GM23338 (cell line): Measurements from ENCODE around the gene GARS1. TPM values are rescaled to one million over a fixed set of nuclear protein-coding genes. Genes with fewer than 3 reads are reported as not detected.

Experiments used
- ATAC-seq: fragments of 200-7000 bp; cut with Tn5 transposase; 3 replicates; pipeline ENCODE4 v1.9.1; 2020
- DNase-seq: peaks from one replicate; pipeline ENCODE4 v3.0.0-alpha.2; 2015; ENCODE audit warnings: low spot score
- H2AFZ ChIP-seq: fragments of 200-600 bp; sonication (generic); 2 replicates; pipeline ENCODE4 v1.8.0; 2016; ENCODE audit warnings: antibody characterized with exemption, mild to moderate bottlenecking, moderate library complexity
- H3F3A ChIP-seq: fragments of 200-600 bp; sonication (generic); replicated peaks from 2 replicates; pipeline ENCODE4 v1.8.0; 2017; ENCODE audit warnings: antibody characterized with exemption, mixed run types, low read depth
- H3K27ac ChIP-seq: fragments of 200-600 bp; sonication (generic); 2 replicates; pipeline ENCODE4 v1.6.1; 2016; ENCODE audit warnings: low read depth
- H3K27me3 ChIP-seq: fragments of 200-600 bp; sonication (generic); 2 replicates; pipeline ENCODE4 v1.8.0; 2016; ENCODE audit warnings: mild to moderate bottlenecking, mixed run types, moderate library complexity; ENCODE audit not compliant: insufficient read depth
- H3K36me3 ChIP-seq: fragments of 200-600 bp; sonication (generic); 2 replicates; pipeline ENCODE4 v1.8.0; 2016; ENCODE audit warnings: mild to moderate bottlenecking; ENCODE audit not compliant: insufficient read depth
- H3K4me1 ChIP-seq: fragments of 200-600 bp; sonication (generic); 2 replicates; pipeline ENCODE4 v1.8.0; 2016; ENCODE audit warnings: mild to moderate bottlenecking, moderate library complexity; ENCODE audit not compliant: insufficient read depth
- H3K4me2 ChIP-seq: fragments of 200-600 bp; sonication (generic); 2 replicates; pipeline ENCODE4 v1.7.1; 2017; ENCODE audit warnings: mixed run types
- H3K4me3 ChIP-seq: fragments of 200-600 bp; sonication (generic); 2 replicates; pipeline ENCODE4 v1.6.1; 2016; ENCODE audit warnings: mixed run types
- H3K79me2 ChIP-seq: fragments of 200-600 bp; sonication (generic); replicated peaks from 2 replicates; pipeline ENCODE4 v1.8.0; 2017; ENCODE audit warnings: mild to moderate bottlenecking; ENCODE audit not compliant: insufficient read depth
- H3K9me2 ChIP-seq: fragments of 200-600 bp; sonication (generic); 2 replicates; pipeline ENCODE4 v1.8.0; 2017; ENCODE audit not compliant: insufficient read depth
- H4K20me1 ChIP-seq: fragments of 200-600 bp; sonication (generic); replicated peaks from 2 replicates; pipeline ENCODE4 v1.8.0; 2017; ENCODE audit warnings: mild to moderate bottlenecking; ENCODE audit not compliant: insufficient read depth
- H3K27ac Mint-ChIP-seq: 2 replicates; pipeline ENCODE4 v1.8.0; 2020; ENCODE audit warnings: inconsistent platforms, mild to moderate bottlenecking, moderate library complexity, mixed read lengths
- H3K27me3 Mint-ChIP-seq: 3 replicates; pipeline ENCODE4 v1.8.0; 2022; ENCODE audit warnings: low read depth, mild to moderate bottlenecking, moderate library complexity, mixed read lengths, inconsistent platforms; ENCODE audit not compliant: insufficient read depth, poor library complexity
- H3K36me3 Mint-ChIP-seq: 3 replicates; pipeline ENCODE4 v1.8.0; 2021; ENCODE audit warnings: low read depth, mild to moderate bottlenecking, inconsistent platforms, moderate library complexity, mixed read lengths
- H3K4me1 Mint-ChIP-seq: 3 replicates; pipeline ENCODE4 v1.8.0; 2020; ENCODE audit warnings: mild to moderate bottlenecking, inconsistent platforms, mixed read lengths
- H3K4me3 Mint-ChIP-seq: 3 replicates; pipeline ENCODE4 v1.8.0; 2021; ENCODE audit warnings: moderate library complexity, mild to moderate bottlenecking, inconsistent platforms, mixed read lengths
- H3K9me3 Mint-ChIP-seq: 3 replicates; pipeline ENCODE4 v1.8.0; 2020; ENCODE audit warnings: moderate library complexity, mild to moderate bottlenecking, inconsistent platforms, mixed read lengths
- CREB1 ChIP-seq: fragments of 250-450 bp; sonication (Bioruptor Pico); IDR thresholded peaks from 2 replicates; pipeline ENCODE4 v1.5.0; 2020; ENCODE audit warnings: low read depth, mild to moderate bottlenecking, moderate library complexity
- ETS1 ChIP-seq: IDR thresholded peaks from 2 replicates; pipeline ENCODE4 v1.6.1; 2016; ENCODE audit warnings: antibody characterized with exemption
- EZH2 ChIP-seq: fragments of 200-600 bp; sonication (generic); IDR thresholded peaks from one replicate; pipeline ENCODE4 v1.8.0; 2017; ENCODE audit warnings: antibody characterized with exemption, mild to moderate bottlenecking, low read depth; ENCODE audit not compliant: unreplicated experiment
- EZH2phosphoT487 ChIP-seq: fragments of 200-600 bp; sonication (generic); IDR thresholded peaks from one replicate; pipeline ENCODE4 v1.8.1; 2018; ENCODE audit warnings: antibody characterized with exemption; ENCODE audit not compliant: unreplicated experiment
- JUNB ChIP-seq: IDR thresholded peaks from one replicate; pipeline ENCODE4 v1.6.1; 2016; ENCODE audit warnings: antibody characterized with exemption; ENCODE audit not compliant: unreplicated experiment
- NANOG ChIP-seq: IDR thresholded peaks from 2 replicates; pipeline ENCODE4 v1.6.1; 2016; ENCODE audit warnings: antibody characterized with exemption, borderline replicate concordance
- POLR2AphosphoS5 ChIP-seq: IDR thresholded peaks from 2 replicates; pipeline ENCODE4 v1.6.1; 2016; ENCODE audit warnings: antibody characterized with exemption, low read depth
- REST ChIP-seq: IDR thresholded peaks from one replicate; pipeline ENCODE4 v1.6.1; 2018; ENCODE audit warnings: antibody characterized with exemption; ENCODE audit not compliant: unreplicated experiment
- STAT1 ChIP-seq: IDR thresholded peaks from one replicate; pipeline ENCODE4 v1.6.1; 2016; ENCODE audit warnings: antibody characterized with exemption; ENCODE audit not compliant: unreplicated experiment
- ZNF114 ChIP-seq: fragments of 250-450 bp; sonication (Bioruptor Pico); IDR thresholded peaks from 2 replicates; pipeline ENCODE4 v1.5.0; 2020; ENCODE audit warnings: mild to moderate bottlenecking, moderate library complexity
- ZNF331 ChIP-seq: fragments of 250-450 bp; sonication (Bioruptor Pico); IDR thresholded peaks from 2 replicates; pipeline ENCODE4 v1.5.0; 2020; ENCODE audit warnings: low read depth, mild to moderate bottlenecking, moderate library complexity
- polyA plus RNA-seq: library from polyadenylated mRNA; unstranded; fragments of >200 nt; fragmentation: Nextera tagmentation; extraction: Ambion mirVana; gene quantifications from 2 replicates; pipeline ENCODE4 v1.2.1, GENCODE V29; 2016
- total RNA-seq: library from RNA; depleted of rRNA; stranded (reverse); fragments of >200 nt; shearing (Covaris generic); gene quantifications from 2 replicates; pipeline ENCODE4 v1.2.3, GENCODE V29; 2014
- TF ChIP-seq, protein P1 (sequence below), 2 experiments: fragments of 200-600 bp in 1 of 2; sonication (generic) in 1 of 2; conservative IDR thresholded peaks; 2 replicates each; pipeline versions ENCODE4 v1.5.1 to v1.6.1; 2016 to 2017; ENCODE audit warnings: antibody characterized with exemption in 2 of 2, low read depth in 2 of 2, mild to moderate bottlenecking in 2 of 2, moderate library complexity in 1 of 2

The GARS1 gene
- total and polyA plus RNA-seq, 2 experiments from 2014 or later, result 207 to 241 TPM

DNA sequence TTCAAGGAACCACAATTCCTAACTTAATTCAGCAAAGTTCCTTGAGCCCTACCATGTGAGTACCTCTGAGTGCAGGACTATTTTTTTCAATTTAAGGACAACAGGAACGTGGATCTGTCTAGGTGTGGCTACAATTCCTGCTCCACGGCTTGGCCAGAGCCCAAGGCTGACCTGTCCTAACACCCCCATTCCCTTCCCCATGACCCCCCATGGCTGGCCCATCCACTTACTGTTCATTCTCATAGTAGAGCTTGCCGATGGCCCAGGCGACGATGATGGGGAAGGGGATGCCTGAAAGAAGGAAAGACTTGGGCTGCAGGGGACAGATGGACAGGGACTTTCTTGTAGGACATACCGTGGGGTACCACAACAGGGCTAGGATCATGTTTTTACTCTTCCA is 67.2 kb downstream of the GARS1 start:
- Histone ChIP-seq H3K27ac (no peak overlapping the region), H3K79me2 (no peaks in the 10 kb centered on the region), H2AFZ (no peak overlapping the region), H3K27me3 (no peaks in the 10 kb centered on the region), H3K4me1 (no peaks in the 10 kb centered on the region), H3K4me2 (no peak overlapping the region), H3F3A (no peaks in the 10 kb centered on the region), H4K20me1 (no peaks in the 10 kb centered on the region), H3K4me3 (no peak overlapping the region), H3K36me3 (no peaks in the 10 kb centered on the region), H3K9me2 (0 out of 2 replicates have a peak, but pooled peaks cover 5% of the 10 kb centered on the region)
- H3K27ac Mint-ChIP-seq, result no peak overlapping the region
- no peak overlapping the region for H3K4me3 Mint-ChIP-seq
- H3K36me3 Mint-ChIP-seq, result no peaks in the 10 kb centered on the region
- TF ChIP-seq, protein P1, sequence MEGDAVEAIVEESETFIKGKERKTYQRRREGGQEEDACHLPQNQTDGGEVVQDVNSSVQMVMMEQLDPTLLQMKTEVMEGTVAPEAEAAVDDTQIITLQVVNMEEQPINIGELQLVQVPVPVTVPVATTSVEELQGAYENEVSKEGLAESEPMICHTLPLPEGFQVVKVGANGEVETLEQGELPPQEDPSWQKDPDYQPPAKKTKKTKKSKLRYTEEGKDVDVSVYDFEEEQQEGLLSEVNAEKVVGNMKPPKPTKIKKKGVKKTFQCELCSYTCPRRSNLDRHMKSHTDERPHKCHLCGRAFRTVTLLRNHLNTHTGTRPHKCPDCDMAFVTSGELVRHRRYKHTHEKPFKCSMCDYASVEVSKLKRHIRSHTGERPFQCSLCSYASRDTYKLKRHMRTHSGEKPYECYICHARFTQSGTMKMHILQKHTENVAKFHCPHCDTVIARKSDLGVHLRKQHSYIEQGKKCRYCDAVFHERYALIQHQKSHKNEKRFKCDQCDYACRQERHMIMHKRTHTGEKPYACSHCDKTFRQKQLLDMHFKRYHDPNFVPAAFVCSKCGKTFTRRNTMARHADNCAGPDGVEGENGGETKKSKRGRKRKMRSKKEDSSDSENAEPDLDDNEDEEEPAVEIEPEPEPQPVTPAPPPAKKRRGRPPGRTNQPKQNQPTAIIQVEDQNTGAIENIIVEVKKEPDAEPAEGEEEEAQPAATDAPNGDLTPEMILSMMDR (conservative IDR thresholded peaks at IDR 0.05; ENCODE audit: low read depth in 2 of 2), result no peak
- no peak for DNase-seq
- ATAC-seq, result no peak
- H3K9me3 Mint-ChIP-seq, result no peaks in the 10 kb centered on the region
- H3K27me3 Mint-ChIP-seq, result peaks cover 9% of the 10 kb centered on the region
- peaks cover 8% of the 10 kb centered on the region for H3K4me1 Mint-ChIP-seq

DNA sequence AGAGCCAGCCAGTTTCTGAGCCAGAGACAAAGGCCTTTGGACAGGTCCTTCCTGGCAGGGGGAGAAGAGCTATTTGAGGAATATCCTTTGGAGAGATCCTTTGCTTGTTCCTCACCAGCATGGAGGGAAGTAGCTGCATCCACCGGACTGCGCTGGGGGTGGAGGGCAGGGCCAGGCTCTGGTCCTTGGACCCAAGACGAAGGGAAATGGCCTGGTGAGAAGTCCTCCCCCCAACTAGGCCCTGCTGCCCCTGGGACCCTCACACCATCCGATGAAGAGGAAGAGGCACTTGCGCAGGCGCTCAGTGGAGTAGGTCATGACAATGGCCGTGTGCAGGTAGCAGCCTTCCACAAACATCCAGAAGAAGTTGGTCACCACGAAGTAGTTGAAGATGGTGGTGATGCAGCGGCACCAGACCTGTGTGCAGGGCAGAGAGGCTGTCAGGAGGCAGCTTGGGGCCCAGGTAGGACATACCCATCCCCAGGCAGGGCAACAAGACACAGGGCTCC is 67.8 kb downstream of the GARS1 start:
- no peaks in the 10 kb centered on the region for H3K27me3 ChIP-seq
- no peaks in the 10 kb centered on the region for H3K36me3 Mint-ChIP-seq
- H2AFZ ChIP-seq, result no peak overlapping the region
- H3F3A ChIP-seq, result no peaks in the 10 kb centered on the region
- DNase-seq (no peak), ATAC-seq (no peak)
- H3K4me3 Mint-ChIP-seq, result no peak overlapping the region
- H3K9me2 ChIP-seq, result 0 out of 2 replicates have a peak, but pooled peaks cover 5% of the 10 kb centered on the region
- no peaks in the 10 kb centered on the region for H3K79me2 ChIP-seq
- H3K27ac ChIP-seq, result no peak overlapping the region
- no peak overlapping the region for H3K4me2 ChIP-seq
- H3K4me1 Mint-ChIP-seq, result peaks cover 12% of the 10 kb centered on the region
- peaks cover 9% of the 10 kb centered on the region for H3K27me3 Mint-ChIP-seq
- H3K9me3 Mint-ChIP-seq, result no peaks in the 10 kb centered on the region
- no peak overlapping the region for H3K27ac Mint-ChIP-seq
- H3K4me3 ChIP-seq, result no peak overlapping the region
- no peaks in the 10 kb centered on the region for H3K36me3 ChIP-seq
- H3K4me1 ChIP-seq, result no peaks in the 10 kb centered on the region
- H4K20me1 ChIP-seq, result 0 out of 2 replicates have a peak, but pooled peaks cover 4% of the 10 kb centered on the region
- TF ChIP-seq ZNF331 (CRISPR knock-in tag) (no peak), POLR2AphosphoS5 (no peak), JUNB (no peak), NANOG (no peak), ETS1 (no peak), CREB1 (CRISPR knock-in tag) (no peak), ZNF114 (CRISPR knock-in tag) (no peak), EZH2phosphoT487 (no peak), REST (no peak), EZH2 (no peak), STAT1 (no peak)
- TF ChIP-seq, protein P1 (conservative IDR thresholded peaks at IDR 0.05; ENCODE audit: low read depth in 2 of 2), result no peak
